Glomerular visceral epithelial cell (primary cell): ENCODE data around the gene RPS14.

Source experiments
- DNase-seq: peaks from one replicate; pipeline ENCODE4 v3.0.0-alpha.2; 2016; ENCODE audit errors: extremely low spot score

The RPS14 gene

GRCh38 chr5:150449517-150450339 lies at the start of gene RPS14:
Gene RPS14, minus strand, starts transcription at chr5:150449739. Its CDS starts 2,006 bp downstream, at chr5:150447733.
- DNase-seq, result peak; percentile 96

GRCh38 chr5:150498971-150499370 lies 49.4 kb upstream of the RPS14 start:
- DNase-seq, result no peak

DNA sequence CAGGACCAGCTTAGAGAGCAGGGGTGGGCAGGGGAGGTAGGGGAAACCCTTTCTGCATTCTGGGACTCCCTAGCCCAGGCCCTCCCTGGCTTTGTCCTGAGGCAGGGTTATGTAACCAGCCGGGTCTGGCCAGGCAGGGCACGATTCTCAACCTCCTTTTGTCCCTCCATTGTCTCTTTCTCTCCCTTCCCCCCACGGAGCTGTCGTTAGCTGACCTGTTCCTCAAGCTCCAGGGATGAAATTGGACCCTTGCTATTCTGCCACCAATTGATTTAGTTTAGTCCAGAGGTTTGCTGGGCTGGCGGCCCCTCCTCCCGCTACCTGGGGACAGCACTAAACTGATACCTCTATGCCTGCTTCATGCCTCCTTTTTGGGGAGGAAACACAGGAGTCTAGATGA lies 49.0 kb upstream of the RPS14 start:
- DNase-seq, result no peak

- no peak for DNase-seq
Measured at GRCh38 chr5:150497989-150498317, 48.4 kb upstream of the RPS14 start.

GRCh38 chr5:150497274-150497988 lies 47.9 kb upstream of the RPS14 start:
- DNase-seq, result peak; percentile 96

GRCh38 chr5:150496534-150496933 lies 47.0 kb upstream of the RPS14 start:
- DNase-seq, result no peak

GRCh38 chr5:150496098-150496497 lies 46.6 kb upstream of the RPS14 start:
- no peak for DNase-seq

GRCh38 chr5:150492621-150493020 lies 43.1 kb upstream of the RPS14 start:
- DNase-seq, result peak; percentile 94

- no peak for DNase-seq
Measured at GRCh38 chr5:150491876-150492275, 42.3 kb upstream of the RPS14 start.

DNA sequence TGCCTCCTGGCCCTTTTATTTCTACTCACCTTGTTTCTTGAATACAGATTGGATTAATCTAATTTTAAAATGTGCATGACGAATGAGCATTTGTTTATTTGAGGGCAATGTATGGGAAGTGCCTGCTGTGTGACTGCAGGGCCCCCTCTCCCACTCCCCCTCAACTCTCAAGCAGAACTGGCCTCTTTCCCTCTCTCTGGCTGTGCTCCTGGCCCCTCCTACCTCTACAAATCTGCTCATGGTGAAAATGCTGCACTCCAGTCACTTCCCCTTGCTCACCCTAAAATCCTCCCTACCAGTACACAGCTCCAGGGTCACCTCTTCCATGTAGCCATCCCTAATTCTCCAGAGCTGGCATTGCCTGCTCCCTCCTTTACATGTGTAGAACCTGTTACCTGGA lies 41.2 kb upstream of the RPS14 start:
- no peak for DNase-seq

- no peak for DNase-seq
Measured at GRCh38 chr5:150490296-150490669, 40.7 kb upstream of the RPS14 start.

GRCh38 chr5:150489360-150490295 lies 40.1 kb upstream of the RPS14 start:
- peak; percentile 59 for DNase-seq

DNA sequence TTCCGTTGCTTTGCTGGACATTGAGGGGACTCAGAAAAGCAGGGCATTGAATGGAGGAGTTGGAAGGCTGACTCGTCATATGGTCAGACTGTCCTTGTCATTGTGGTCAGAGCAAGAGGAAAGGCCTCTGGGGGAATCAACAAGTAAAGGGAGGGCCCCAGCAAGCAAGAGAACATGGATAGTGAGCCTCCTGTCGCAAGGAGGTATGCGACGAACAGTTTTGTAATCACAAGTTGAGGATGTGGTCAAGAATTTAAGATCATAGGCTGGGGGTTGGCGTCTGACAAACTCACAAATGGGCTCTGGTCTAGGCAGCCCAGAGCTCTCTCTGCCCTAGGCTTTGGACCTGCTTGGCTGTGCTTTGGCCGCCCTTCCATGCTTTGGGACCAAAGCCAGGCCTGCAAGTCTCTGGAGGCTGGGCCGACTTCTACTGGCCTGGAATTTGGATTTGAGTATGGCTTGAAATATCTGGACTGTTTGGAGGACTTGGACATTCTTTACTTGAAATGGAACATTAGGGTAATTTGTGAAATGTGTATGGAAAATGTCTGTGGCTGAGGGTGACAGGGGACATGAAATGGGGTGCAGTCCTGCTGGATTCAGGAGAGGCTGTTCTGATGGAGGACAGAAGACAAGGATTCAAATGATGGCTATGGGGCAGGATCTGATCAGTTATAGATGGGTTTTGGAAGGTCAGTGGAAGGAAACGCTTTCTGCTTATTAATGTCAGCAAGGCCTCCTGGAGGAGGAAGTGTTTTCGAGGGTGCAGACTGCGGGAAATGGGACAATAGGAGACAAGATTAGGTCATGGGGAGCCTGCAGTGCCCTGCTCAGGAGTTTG lies 39.2 kb upstream of the RPS14 start:
- DNase-seq, result peak; percentile 69

DNA sequence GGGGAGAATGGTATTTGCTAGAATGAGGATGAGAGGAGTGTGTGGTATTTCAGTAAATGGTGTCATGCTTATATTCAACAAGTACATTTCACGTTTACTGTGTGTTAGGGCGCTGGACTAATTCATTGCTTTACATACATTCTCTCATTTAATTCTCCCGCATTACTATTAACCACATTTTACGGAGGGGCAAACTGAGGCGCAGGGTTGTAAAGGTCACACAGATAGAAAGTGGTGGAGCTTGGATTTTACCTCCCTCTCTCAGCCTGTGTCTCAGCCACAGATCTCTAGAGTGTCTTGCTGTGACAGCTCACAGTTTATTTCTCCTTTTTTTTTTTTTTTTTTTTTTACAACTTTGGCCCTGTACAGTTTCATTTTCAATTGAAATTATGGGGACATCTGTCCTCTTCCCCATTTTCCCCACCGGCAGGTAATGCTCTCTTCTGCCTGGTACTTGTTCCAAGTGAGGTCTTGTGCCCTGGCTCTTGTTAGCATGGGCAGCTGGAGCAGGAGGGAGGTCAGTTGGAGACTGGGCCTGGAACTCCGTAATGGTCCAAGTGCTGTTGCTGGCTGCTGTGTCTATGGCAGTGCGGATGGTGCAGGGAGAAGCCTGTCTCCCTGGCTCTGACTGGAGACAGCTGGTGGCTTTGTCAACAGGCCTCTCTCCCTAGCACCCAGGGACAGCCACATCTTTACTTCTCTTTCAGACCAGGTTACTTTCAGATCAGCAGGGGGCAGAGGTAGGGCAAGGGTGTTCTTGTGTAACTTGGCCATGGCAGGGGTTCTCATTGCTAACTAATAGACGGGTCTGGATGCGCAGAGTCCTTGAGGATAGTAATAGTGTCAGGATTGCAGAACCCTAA lies 37.9 kb upstream of the RPS14 start:
- peak; percentile 75 for DNase-seq

- DNase-seq, result peak; percentile 78
Measured at GRCh38 chr5:150486402-150487198, 37.1 kb upstream of the RPS14 start.

DNA sequence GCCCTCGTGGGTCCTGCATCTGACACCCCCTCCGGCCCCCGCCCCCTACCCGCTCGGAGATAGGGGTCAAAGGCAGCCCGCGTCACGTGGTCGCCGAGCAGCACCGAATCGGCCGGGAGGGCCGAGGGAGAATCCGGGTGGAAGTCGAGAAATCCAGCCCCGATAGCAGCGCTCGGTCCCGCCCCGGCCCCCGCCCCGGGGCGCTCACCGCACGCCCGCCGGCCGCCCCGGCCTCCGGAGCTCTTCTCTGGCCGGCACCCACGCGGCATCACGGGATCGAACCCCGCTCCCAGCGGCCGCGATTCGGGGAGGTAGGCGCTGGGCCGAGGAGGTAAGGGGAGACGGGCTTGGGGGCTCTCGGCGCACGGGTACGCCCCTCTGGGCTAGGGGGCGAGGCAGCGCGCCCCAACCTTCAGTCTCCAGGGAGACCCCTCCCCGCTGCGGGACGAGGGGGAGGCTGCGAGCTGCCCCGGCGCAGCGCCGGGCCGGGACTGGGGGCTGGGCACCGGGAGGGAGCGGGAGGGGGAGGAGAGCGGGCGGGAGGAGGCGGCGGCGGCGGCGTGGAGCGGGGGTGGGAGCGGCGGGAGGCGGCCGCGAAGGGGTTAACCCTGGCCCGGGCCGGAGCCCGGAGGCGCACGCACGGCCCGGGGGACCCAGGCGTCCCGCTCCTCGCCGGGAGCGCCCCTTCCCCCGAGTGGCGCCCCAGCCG lies 36.3 kb upstream of the RPS14 start:
- peak; percentile 68 for DNase-seq

GRCh38 chr5:150484964-150485692 lies 35.6 kb upstream of the RPS14 start:
- DNase-seq, result no peak

DNA sequence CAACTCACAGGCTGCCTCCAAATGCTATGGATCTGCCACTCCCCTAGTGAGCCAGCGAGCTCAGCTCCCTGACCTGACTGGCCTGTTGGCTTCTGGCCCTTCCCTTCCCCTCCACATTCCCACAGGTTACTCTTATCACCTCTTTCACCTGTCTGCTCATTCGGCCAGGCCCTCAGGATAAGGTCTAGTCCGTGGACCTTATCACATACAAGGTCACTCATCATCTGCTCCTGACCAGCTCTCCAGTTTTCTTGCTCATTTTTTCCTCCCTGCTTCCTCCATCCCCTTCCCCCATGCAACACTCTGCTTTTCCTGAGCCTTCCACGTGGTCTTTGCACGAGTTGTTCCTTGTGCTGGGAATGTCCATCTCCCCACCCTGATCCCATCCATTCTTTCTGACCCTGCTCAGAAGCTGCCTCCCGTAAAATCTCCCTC lies 32.5 kb upstream of the RPS14 start:
- DNase-seq, result no peak
